ENCODE data around the gene SPATA32. TPM values are rescaled to one million over a fixed set of nuclear protein-coding genes. Genes with fewer than 3 reads are reported as not detected.
A peak's percentile ranks its signal among the peaks of the same experiment; 100 is the strongest.

The SPATA32 gene
- total RNA-seq, 4 donors from 2014 or later: not detected

GRCh38 chr17:45222996-45223538 is 38.8 kb downstream of the SPATA32 start:
- H3K4me1 ChIP-seq: peaks cover 18 to 92% (median 35%) of the 10 kb centered on the region in 3 donors
- TF ChIP-seq CTCF (IDR thresholded peaks at IDR 0.05): no peak
- no peak for TF ChIP-seq POLR2A (IDR thresholded peaks at IDR 0.05)
- peak overlapping the region; percentile 70 to 95 (median 84) for H3K27ac ChIP-seq
- DNase-seq: no peak
- no peaks in the 10 kb centered on the region for H3K36me3 ChIP-seq
- WGBS, 2 donors: 51 to 85% methylated on average over 4 to 5 of the region's 8 CpGs
- peak overlapping the region; percentile 0 to 70 (median 50) for H3K4me3 ChIP-seq
- peaks cover 0 to 36% (median 3%) of the 10 kb centered on the region in 4 donors for H3K27me3 ChIP-seq
- H3K9me3 ChIP-seq: no peaks in the 10 kb centered on the region
- intact Hi-C loops (cut with DNase I): loop anchor here (5.0 kb wide), 1 partner anchor 49 kb away; no protein-coding TSS in a partner anchor

- no peaks in the 10 kb centered on the region for H3K9me3 ChIP-seq
- peak overlapping the region; percentile 70 to 95 (median 84) for H3K27ac ChIP-seq
- no peak for DNase-seq
- no peaks in the 10 kb centered on the region for H3K36me3 ChIP-seq
- 21 to 30% methylated on average over 2 to 8 of the region's 33 CpGs for WGBS, 2 donors
- TF ChIP-seq POLR2A (IDR thresholded peaks at IDR 0.05) (no peak), CTCF (IDR thresholded peaks at IDR 0.05) (no peak)
- peak overlapping the region; percentile 33 to 70 (median 50) for H3K4me3 ChIP-seq
- H3K27me3 ChIP-seq: peaks cover 0 to 36% (median 3%) of the 10 kb centered on the region in 4 donors
- intact Hi-C loops (cut with DNase I): loop anchor here (5.0 kb wide), 1 partner anchor 50 kb away; no protein-coding TSS in a partner anchor
- peaks cover 12 to 85% (median 30%) of the 10 kb centered on the region in 3 donors for H3K4me1 ChIP-seq
Measured at GRCh38 chr17:45222289-45222995, 39.5 kb downstream of the SPATA32 start.

- peaks cover 0 to 36% (median 3%) of the 10 kb centered on the region in 4 donors for H3K27me3 ChIP-seq
- H3K9me3 ChIP-seq: no peaks in the 10 kb centered on the region
- H3K4me1 ChIP-seq: peaks cover 8 to 81% (median 25%) of the 10 kb centered on the region in 3 donors
- no peak for DNase-seq
- H3K4me3 ChIP-seq: peak overlapping the region; percentile 33 to 70 (median 50)
- no CpG with 5 or more reads among the region's 38 CpGs for WGBS, 2 donors
- H3K27ac ChIP-seq: peak overlapping the region; percentile 70 to 95 (median 84)
- TF ChIP-seq POLR2A (IDR thresholded peaks at IDR 0.05) (no peak), CTCF (IDR thresholded peaks at IDR 0.05) (no peak)
- intact Hi-C loops (cut with DNase I): loop anchor here (5.0 kb wide), 1 partner anchor 50 kb away; no protein-coding TSS in a partner anchor
- H3K36me3 ChIP-seq: no peaks in the 10 kb centered on the region
Measured at GRCh38 chr17:45222014-45222288, 39.9 kb downstream of the SPATA32 start.

GRCh38 chr17:45221081-45222013 is 40.5 kb downstream of the SPATA32 start, which contains the start of gene FMNL1:
Gene FMNL1 (plus strand): TSS chr17:45221885. CDS start chr17:45222125, 240 bp downstream.
- Histone ChIP-seq H3K27me3 (peaks cover 0 to 36% (median 3%) of the 10 kb centered on the region in 4 donors), H3K27ac (peak within 1 kb of the TSS; percentile 70 to 95 (median 84)), H3K4me3 (peak within 1 kb of the TSS; percentile 33 to 70 (median 50)), H3K9me3 (no peaks in the 10 kb centered on the region), H3K36me3 (no peaks in the 10 kb centered on the region), H3K4me1 (peaks cover 4 to 74% (median 23%) of the 10 kb centered on the region in 3 donors)
- 9 to 13% methylated on average over 5 to 22 of the region's 98 CpGs for WGBS, 2 donors
- no peak for DNase-seq
- intact Hi-C loops (cut with DNase I): loop anchor here (5.0 kb wide), 1 partner anchor 51 kb away; no protein-coding TSS in a partner anchor
- TF ChIP-seq POLR2A (IDR thresholded peaks at IDR 0.05) (peak in 1 of 4 donors; percentile 61), CTCF (IDR thresholded peaks at IDR 0.05) (no peak)
